ENCODE results near the gene AZU1. TPM values are rescaled to one million over a fixed set of nuclear protein-coding genes. Genes with fewer than 3 reads are reported as not detected.

AZU1 gene
- total RNA-seq, 1 experiment from 2014 or later: 1.6 TPM

DNA sequence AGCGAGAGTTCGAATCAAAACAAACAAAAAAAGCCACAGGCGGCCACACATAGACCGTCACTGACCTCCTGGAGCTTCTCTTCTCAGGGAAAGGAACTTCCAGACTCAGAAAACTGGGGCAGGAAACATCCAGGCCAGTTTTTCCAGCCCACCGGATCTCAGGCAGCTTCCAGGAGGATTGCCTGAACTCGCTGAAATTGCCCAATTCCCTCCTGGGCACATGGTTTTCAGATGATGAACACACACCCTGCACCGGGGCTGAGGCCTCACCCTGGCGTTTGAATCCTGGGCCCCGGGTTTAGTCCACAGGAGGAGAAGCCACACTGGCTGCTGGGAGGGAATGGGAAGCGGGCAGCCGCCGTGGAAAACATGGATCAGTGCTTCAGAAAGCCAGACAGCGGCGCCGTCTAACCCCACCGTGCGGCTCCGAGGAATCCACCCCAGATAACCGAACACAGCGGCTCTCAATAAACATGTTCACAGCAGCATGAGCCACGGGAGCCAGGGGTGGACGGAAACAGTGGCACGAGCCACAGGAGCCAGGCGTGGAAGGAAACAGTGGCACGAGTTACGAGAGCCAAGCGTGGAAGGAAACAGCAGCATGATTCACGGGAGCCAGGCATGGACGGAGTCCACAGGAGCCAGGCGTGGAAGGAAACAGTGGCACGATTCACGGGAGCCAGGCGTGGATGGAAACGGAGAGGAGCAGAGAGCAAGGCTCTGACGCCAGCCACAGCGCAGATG is 48.6 kb upstream of the AZU1 start:
- peak overlapping the region in 1 of 3 experiments; percentile 66; a peak in 2 of 7 replicates for H3K27ac Mint-ChIP-seq
- Histone ChIP-seq H2AK5ac (ENCODE audit: insufficient read length, low read length) (no peak overlapping the region), H2BK12ac (ENCODE audit: insufficient read length, low read depth, low read length) (no peak overlapping the region), H3K4ac (ENCODE audit: low read depth, low read length) (no peak overlapping the region), H3K4me1 (ENCODE audit: insufficient read depth, low read length) (no peaks in the 10 kb centered on the region; the same call in 1 of the 2 replicates), H3K9me3 (ENCODE audit: control insufficient read depth, low read depth, low read length) (no peaks in the 10 kb centered on the region), H3K4me2 (ENCODE audit: insufficient read depth, insufficient read length, low read length) (no peak overlapping the region), H3K18ac (ENCODE audit: insufficient read length, low read depth, low read length) (no peak overlapping the region), H3K56ac (ENCODE audit: insufficient read length, low read depth, low read length) (no peak overlapping the region), H2AFZ (ENCODE audit: low read length) (no peak overlapping the region), H3K79me2 (ENCODE audit: insufficient read depth, low read length) (no peaks in the 10 kb centered on the region), H3K79me1 (ENCODE audit: insufficient read depth, low read depth, low read length, poor library complexity, severe bottlenecking) (no peaks in the 10 kb centered on the region), H2BK120ac (ENCODE audit: low read depth, low read length, poor library complexity, severe bottlenecking) (no peak overlapping the region), H4K20me1 (ENCODE audit: control insufficient read depth, insufficient read depth, insufficient read length) (no peaks in the 10 kb centered on the region), H2BK15ac (ENCODE audit: low read depth, low read length) (no peak overlapping the region), H3K27ac (ENCODE audit: insufficient read length, low read depth, low read length) (no peak overlapping the region), H2BK5ac (ENCODE audit: insufficient read length, low read length) (no peak overlapping the region), H4K91ac (ENCODE audit: insufficient read length, low read depth, low read length) (no peak overlapping the region), H2BK20ac (ENCODE audit: low read depth, low read length, poor library complexity, severe bottlenecking) (no peak overlapping the region), H4K5ac (ENCODE audit: insufficient read length, low read depth, low read length) (no peak overlapping the region), H3K27me3 (ENCODE audit: insufficient read depth, low read length) (no peaks in the 10 kb centered on the region), H3K9ac (ENCODE audit: extremely low read depth, insufficient read length, low read length) (no peak overlapping the region), H3K23me2 (ENCODE audit: insufficient read length, low read depth, low read length, poor library complexity, severe bottlenecking) (peaks cover 16% of the 10 kb centered on the region), H3T11ph (ENCODE audit: low read length) (no peak overlapping the region), H3K23ac (ENCODE audit: insufficient read length, low read depth, low read length) (no peak overlapping the region), H4K8ac (replicated peaks; ENCODE audit: insufficient read length, low read depth, low read length) (no peak overlapping the region), H3K14ac (ENCODE audit: insufficient read depth, low read length) (no peak overlapping the region)
- TF ChIP-seq, protein P1, sequence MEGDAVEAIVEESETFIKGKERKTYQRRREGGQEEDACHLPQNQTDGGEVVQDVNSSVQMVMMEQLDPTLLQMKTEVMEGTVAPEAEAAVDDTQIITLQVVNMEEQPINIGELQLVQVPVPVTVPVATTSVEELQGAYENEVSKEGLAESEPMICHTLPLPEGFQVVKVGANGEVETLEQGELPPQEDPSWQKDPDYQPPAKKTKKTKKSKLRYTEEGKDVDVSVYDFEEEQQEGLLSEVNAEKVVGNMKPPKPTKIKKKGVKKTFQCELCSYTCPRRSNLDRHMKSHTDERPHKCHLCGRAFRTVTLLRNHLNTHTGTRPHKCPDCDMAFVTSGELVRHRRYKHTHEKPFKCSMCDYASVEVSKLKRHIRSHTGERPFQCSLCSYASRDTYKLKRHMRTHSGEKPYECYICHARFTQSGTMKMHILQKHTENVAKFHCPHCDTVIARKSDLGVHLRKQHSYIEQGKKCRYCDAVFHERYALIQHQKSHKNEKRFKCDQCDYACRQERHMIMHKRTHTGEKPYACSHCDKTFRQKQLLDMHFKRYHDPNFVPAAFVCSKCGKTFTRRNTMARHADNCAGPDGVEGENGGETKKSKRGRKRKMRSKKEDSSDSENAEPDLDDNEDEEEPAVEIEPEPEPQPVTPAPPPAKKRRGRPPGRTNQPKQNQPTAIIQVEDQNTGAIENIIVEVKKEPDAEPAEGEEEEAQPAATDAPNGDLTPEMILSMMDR (conservative IDR thresholded peaks at IDR 0.05): no peak
- peaks cover 4% of the 10 kb centered on the region for H3K27me3 Mint-ChIP-seq (ENCODE audit: low read depth)
- no peak overlapping the region for H3K4me3 Mint-ChIP-seq
- peaks cover 0 to 4% (median 0%) of the 10 kb centered on the region in 3 experiments; a peak in 2 of 7 replicates for H3K36me3 Mint-ChIP-seq (ENCODE audit: insufficient read depth in 1 of 3, low read depth in 3 of 3)
- H3K9me3 Mint-ChIP-seq: no peaks in the 10 kb centered on the region; a peak in 2 of 5 replicates
- DNase-seq: no peak
- WGBS (ENCODE audit: extremely low coverage, insufficient read length, low lambda C conversion rate): no CpG with 5 or more reads among the region's 36 CpGs
- H3K4me1 Mint-ChIP-seq: peaks cover 19 to 25% of the 10 kb centered on the region in 2 experiments
